ENCODE data around the gene XPO5. TPM values are rescaled to one million over a fixed set of nuclear protein-coding genes. Genes with fewer than 3 reads are reported as not detected.
"Not testable (repeated sequence)": the region's sequence is repeated elsewhere in the genome, so short reads cannot be mapped to it uniquely, and the experiment has no call there.

XPO5 gene
- total and polyA plus RNA-seq, 2 experiments from 2014 or later, result 29.4 to 31.3 TPM

GRCh38 chr6:43559328-43559727 lies 16.5 kb downstream of the XPO5 start:
- H3K27me3 ChIP-seq, result no peaks in the 10 kb centered on the region
- TF ChIP-seq CTCF (IDR thresholded peaks at IDR 0.05; ENCODE audit: low read depth, low read length), result no peak
- H3K36me3 ChIP-seq, result peaks cover 83% of the 10 kb centered on the region
- H3K4me1 ChIP-seq (ENCODE audit: low read depth), result no peaks in the 10 kb centered on the region
- no peak overlapping the region for H3K27ac ChIP-seq
- H3K9me3 ChIP-seq (ENCODE audit: low read depth), result no peaks in the 10 kb centered on the region
- H3K4me3 ChIP-seq, result no peak overlapping the region
- no peak for DNase-seq (ENCODE audit: low read depth in 1 of 2, low spot score in 1 of 2)

GRCh38 chr6:43557620-43558019 lies 18.2 kb downstream of the XPO5 start:
- not testable (repeated sequence) for H3K4me1 ChIP-seq (ENCODE audit: low read depth); H3K4me3 ChIP-seq; H3K9me3 ChIP-seq (ENCODE audit: low read depth); H3K27ac ChIP-seq; H3K27me3 ChIP-seq; DNase-seq (ENCODE audit: low read depth in 1 of 2, low spot score in 1 of 2)
- H3K36me3 ChIP-seq, result peaks cover 78% of the 10 kb centered on the region

- no peak for TF ChIP-seq CTCF (IDR thresholded peaks at IDR 0.05; ENCODE audit: low read depth, low read length)
- no peak for DNase-seq (ENCODE audit: low read depth in 1 of 2, low spot score in 1 of 2)
- H3K9me3 ChIP-seq (ENCODE audit: low read depth), result no peaks in the 10 kb centered on the region
- H3K4me1 ChIP-seq (ENCODE audit: low read depth), result no peaks in the 10 kb centered on the region
- H3K27me3 ChIP-seq, result no peaks in the 10 kb centered on the region
- no peak overlapping the region for H3K27ac ChIP-seq
- peaks cover 81% of the 10 kb centered on the region for H3K36me3 ChIP-seq
- no peak overlapping the region for H3K4me3 ChIP-seq
Observed at GRCh38 chr6:43547222-43547621, 28.6 kb downstream of the XPO5 start.

GRCh38 chr6:43544461-43544860 lies 31.4 kb downstream of the XPO5 start:
- no peak for DNase-seq (ENCODE audit: low read depth in 1 of 2, low spot score in 1 of 2)
- no peak for TF ChIP-seq CTCF (IDR thresholded peaks at IDR 0.05; ENCODE audit: low read depth, low read length)
- H3K36me3 ChIP-seq, result peaks cover 56% of the 10 kb centered on the region
- no peaks in the 10 kb centered on the region for H3K4me1 ChIP-seq (ENCODE audit: low read depth)
- H3K27ac ChIP-seq, result no peak overlapping the region
- H3K4me3 ChIP-seq, result no peak overlapping the region
- no peaks in the 10 kb centered on the region for H3K9me3 ChIP-seq (ENCODE audit: low read depth)
- no peaks in the 10 kb centered on the region for H3K27me3 ChIP-seq

GRCh38 chr6:43541774-43542471 lies 33.9 kb downstream of the XPO5 start:
- no peaks in the 10 kb centered on the region for H3K27me3 ChIP-seq
- H3K36me3 ChIP-seq, result peaks cover 44% of the 10 kb centered on the region
- DNase-seq (ENCODE audit: low read depth in 1 of 2, low spot score in 1 of 2), result no peak
- TF ChIP-seq CTCF (IDR thresholded peaks at IDR 0.05; ENCODE audit: low read depth, low read length), result no peak
- H3K9me3 ChIP-seq (ENCODE audit: low read depth), result no peaks in the 10 kb centered on the region
- H3K4me1 ChIP-seq (ENCODE audit: low read depth), result no peaks in the 10 kb centered on the region
- H3K4me3 ChIP-seq, result no peak overlapping the region
- H3K27ac ChIP-seq, result no peak overlapping the region

GRCh38 chr6:43540507-43540906 lies 35.3 kb downstream of the XPO5 start:
- H3K27me3 ChIP-seq, result no peaks in the 10 kb centered on the region
- H3K9me3 ChIP-seq (ENCODE audit: low read depth), result no peaks in the 10 kb centered on the region
- H3K4me3 ChIP-seq, result no peak overlapping the region
- H3K36me3 ChIP-seq, result peaks cover 33% of the 10 kb centered on the region
- TF ChIP-seq CTCF (IDR thresholded peaks at IDR 0.05; ENCODE audit: low read depth, low read length), result no peak
- no peak for DNase-seq (ENCODE audit: low read depth in 1 of 2, low spot score in 1 of 2)
- no peak overlapping the region for H3K27ac ChIP-seq
- H3K4me1 ChIP-seq (ENCODE audit: low read depth), result no peaks in the 10 kb centered on the region

- not testable (repeated sequence) for H3K4me1 ChIP-seq (ENCODE audit: low read depth); DNase-seq (ENCODE audit: low read depth in 1 of 2, low spot score in 1 of 2); H3K9me3 ChIP-seq (ENCODE audit: low read depth); H3K27me3 ChIP-seq; H3K27ac ChIP-seq; H3K4me3 ChIP-seq
- H3K36me3 ChIP-seq, result peaks cover 26% of the 10 kb centered on the region
Observed at GRCh38 chr6:43539409-43539808, 36.4 kb downstream of the XPO5 start.

GRCh38 chr6:43538986-43539385 lies 36.9 kb downstream of the XPO5 start:
- H3K9me3 ChIP-seq (ENCODE audit: low read depth); DNase-seq (ENCODE audit: low read depth in 1 of 2, low spot score in 1 of 2); H3K4me3 ChIP-seq; H3K27me3 ChIP-seq; H3K4me1 ChIP-seq (ENCODE audit: low read depth); H3K27ac ChIP-seq: not testable (repeated sequence)
- H3K36me3 ChIP-seq, result peaks cover 24% of the 10 kb centered on the region

Measured in cardiac muscle cell (in vitro differentiated cells and primary cell).